NB4 (cell line): ENCODE measurements around the gene NDOR1.

Experiments used
- DNase-seq: peaks from one replicate; pipeline ENCODE4 v3.0.0; 2010; ENCODE audit warnings: low read depth
- H3K4me3 ChIP-seq: one replicate; pipeline ENCODE4 v1.5.1; 2011; ENCODE audit warnings: mild to moderate bottlenecking, low read depth, low read length, moderate library complexity
- MYC ChIP-seq: IDR thresholded peaks from 2 replicates; pipeline ENCODE4 v1.6.1; 2011; ENCODE audit warnings: low read depth, low read length
- POLR2A ChIP-seq: IDR thresholded peaks from 2 replicates; pipeline ENCODE4 v1.6.1; 2011; ENCODE audit warnings: mild to moderate bottlenecking; ENCODE audit not compliant: insufficient read length; ENCODE audit errors: extremely low read depth
- TF ChIP-seq, protein P1 (sequence below): IDR thresholded peaks from one replicate; pipeline ENCODE4 v1.5.1; 2012; ENCODE audit warnings: low read depth, low read length
- TF ChIP-seq, protein P2 (sequence below): IDR thresholded peaks from 2 replicates; pipeline ENCODE4 v1.6.1; 2011; ENCODE audit warnings: low read depth, low read length

The NDOR1 gene

GRCh38 chr9:137199411-137200121 is 5.9 kb upstream of the NDOR1 start:
- DNase-seq: no peak
- no peak for TF ChIP-seq POLR2A
- no peak overlapping the region for H3K4me3 ChIP-seq

DNA sequence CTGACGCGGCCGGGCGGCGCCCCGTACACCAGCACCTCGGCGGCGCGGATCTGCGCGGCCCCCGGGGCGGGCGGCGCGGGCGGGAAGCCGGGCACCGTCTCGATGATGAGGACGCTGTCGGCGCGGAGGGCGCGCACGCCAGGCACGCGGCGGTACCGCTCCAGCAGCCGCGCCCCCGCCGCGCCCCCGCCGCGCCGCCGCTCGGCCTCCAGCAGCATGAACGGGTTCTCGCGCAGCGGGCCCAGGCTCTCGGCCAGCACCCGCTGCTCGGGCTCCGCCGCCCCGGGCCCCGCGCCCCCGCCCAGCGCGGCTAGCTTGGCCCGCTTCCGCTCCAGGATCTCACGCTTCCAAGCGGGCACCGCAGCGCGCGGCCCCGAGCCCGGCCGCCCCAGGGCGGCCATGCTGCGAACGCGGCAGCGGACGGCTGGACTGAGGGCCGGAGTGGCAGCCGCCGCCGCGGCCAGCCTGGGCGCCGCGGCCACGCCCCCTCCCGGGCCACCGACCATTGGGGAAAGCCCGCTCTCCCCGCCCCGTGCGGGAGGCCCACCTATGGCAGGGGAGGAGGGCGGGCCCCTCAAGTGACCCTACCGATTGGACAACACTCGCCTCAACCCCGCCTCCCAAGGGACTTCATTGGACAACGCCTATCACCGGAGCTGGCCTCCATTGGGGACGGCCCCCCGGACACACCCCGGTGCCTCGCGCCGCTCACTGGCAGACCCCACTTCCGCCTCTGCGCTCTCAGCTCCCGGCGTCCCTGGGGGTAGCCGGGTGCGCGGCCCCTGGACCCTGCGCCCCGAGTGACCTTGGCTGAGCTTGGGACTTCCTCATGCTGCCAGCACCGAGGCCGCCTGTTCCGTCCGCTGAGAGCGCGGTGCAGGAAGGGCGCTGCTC is 4.9 kb upstream of the NDOR1 start, which contains the start of gene TPRN:
TSS of gene TPRN (minus strand) at position 431 of the 894 bp plus-strand sequence. CDS start at position 401, 30 bp downstream.
- DNase-seq: peak; percentile 100
- TF ChIP-seq, protein P1, sequence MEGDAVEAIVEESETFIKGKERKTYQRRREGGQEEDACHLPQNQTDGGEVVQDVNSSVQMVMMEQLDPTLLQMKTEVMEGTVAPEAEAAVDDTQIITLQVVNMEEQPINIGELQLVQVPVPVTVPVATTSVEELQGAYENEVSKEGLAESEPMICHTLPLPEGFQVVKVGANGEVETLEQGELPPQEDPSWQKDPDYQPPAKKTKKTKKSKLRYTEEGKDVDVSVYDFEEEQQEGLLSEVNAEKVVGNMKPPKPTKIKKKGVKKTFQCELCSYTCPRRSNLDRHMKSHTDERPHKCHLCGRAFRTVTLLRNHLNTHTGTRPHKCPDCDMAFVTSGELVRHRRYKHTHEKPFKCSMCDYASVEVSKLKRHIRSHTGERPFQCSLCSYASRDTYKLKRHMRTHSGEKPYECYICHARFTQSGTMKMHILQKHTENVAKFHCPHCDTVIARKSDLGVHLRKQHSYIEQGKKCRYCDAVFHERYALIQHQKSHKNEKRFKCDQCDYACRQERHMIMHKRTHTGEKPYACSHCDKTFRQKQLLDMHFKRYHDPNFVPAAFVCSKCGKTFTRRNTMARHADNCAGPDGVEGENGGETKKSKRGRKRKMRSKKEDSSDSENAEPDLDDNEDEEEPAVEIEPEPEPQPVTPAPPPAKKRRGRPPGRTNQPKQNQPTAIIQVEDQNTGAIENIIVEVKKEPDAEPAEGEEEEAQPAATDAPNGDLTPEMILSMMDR: no peak
- TF ChIP-seq POLR2A: peak; percentile 80
- peak; percentile 68; the same call in 1 of the 2 replicates for TF ChIP-seq MYC
- TF ChIP-seq, protein P2, sequence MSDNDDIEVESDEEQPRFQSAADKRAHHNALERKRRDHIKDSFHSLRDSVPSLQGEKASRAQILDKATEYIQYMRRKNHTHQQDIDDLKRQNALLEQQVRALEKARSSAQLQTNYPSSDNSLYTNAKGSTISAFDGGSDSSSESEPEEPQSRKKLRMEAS: peak; percentile 41
- H3K4me3 ChIP-seq: peak within 1 kb of the TSS; percentile 57

- TF ChIP-seq, protein P2: no peak
- TF ChIP-seq POLR2A (no peak), MYC (no peak)
- TF ChIP-seq, protein P1: no peak
- H3K4me3 ChIP-seq: peak overlapping the region; percentile 57
- no peak for DNase-seq
Measured at GRCh38 chr9:137201205-137201868, 4.2 kb upstream of the NDOR1 start.

DNA sequence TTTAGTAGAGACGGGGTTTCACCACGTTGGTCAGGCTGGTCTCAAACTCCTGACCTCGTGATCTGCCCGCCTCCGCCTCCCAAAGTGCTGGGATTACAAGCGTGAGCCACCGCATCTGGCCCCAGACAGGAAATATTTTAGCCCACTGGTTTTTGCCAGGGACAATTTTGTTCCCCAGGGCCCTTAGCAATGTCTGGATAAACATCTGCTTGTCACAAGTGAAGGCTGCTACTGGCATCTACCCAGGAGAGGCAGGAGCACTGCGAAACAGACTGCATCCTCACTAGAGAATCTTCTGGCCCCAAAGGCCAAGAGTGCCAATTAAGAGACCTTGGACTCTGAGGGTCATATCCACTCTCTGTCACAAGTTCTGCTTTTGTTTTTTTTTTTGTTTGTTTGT is 2.5 kb upstream of the NDOR1 start:
- no peak overlapping the region for H3K4me3 ChIP-seq
- no peak for DNase-seq

GRCh38 chr9:137204731-137205125 is 772 bp upstream of the NDOR1 start:
- H3K4me3 ChIP-seq: peak overlapping the region; percentile 99
- DNase-seq: no peak
- TF ChIP-seq MYC: no peak

More for the DNA sequence above, 2.5 kb upstream of the NDOR1 start:
- TF ChIP-seq POLR2A (no peak), MYC (no peak)
- TF ChIP-seq, protein P2: no peak
- TF ChIP-seq, protein P1: no peak

- H3K4me3 ChIP-seq: peak overlapping the region; percentile 99
- TF ChIP-seq, protein P1: no peak
- TF ChIP-seq MYC: no peak
- TF ChIP-seq, protein P2: no peak
- no peak for TF ChIP-seq POLR2A
- DNase-seq: no peak
Measured at GRCh38 chr9:137206602-137207001, 1.1 kb downstream of the NDOR1 start.
